ENCODE measurements around the gene GRK1.

The GRK1 gene

DNA sequence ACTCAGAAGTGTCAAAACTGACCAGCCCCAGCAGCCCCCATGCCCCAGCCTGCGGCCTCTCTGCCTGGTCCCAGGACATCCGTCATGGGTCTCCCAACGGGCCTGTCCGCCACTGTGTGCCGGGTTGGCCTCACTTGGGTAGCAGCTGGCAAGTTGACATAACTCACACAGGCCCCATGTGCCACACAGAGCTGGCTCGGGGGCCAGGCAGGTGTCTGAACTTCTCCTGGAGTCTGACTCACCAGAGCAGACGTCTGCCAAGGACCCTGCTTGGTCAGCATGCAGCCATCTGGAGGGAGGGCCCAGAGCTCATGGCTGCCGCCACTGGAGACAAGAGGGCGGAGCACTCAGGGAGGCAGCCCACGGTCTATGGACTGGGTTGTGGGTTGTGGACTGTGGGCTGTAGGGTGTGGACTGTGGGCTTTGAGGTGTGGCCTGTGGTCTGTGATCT, 60.0 kb downstream of the GRK1 start:
- Histone ChIP-seq H4K20me1 (peaks cover 0 to 37% (median 8%) of the 10 kb centered on the region in 11 experiments; a peak in 10 of 22 replicates), H3K9ac (no peak overlapping the region), H3K27me3 (peaks cover 39 to 50% (median 42%) of the 10 kb centered on the region in 11 experiments), H3K4me2 (no peak overlapping the region), H3K4me1 (peaks cover 1 to 9% (median 8%) of the 10 kb centered on the region in 10 experiments), H3K36me3 (no peaks in the 10 kb centered on the region), H3K4me3 (no peak overlapping the region), H3K27ac (no peak overlapping the region), H3K9me3 (replicated peaks in 1 of 11) (peaks cover 19 to 32% (median 24%) of the 10 kb centered on the region in 11 experiments)
- TF ChIP-seq Cebpa-rat (IDR thresholded peaks at IDR 0.05), result no peak

DNA sequence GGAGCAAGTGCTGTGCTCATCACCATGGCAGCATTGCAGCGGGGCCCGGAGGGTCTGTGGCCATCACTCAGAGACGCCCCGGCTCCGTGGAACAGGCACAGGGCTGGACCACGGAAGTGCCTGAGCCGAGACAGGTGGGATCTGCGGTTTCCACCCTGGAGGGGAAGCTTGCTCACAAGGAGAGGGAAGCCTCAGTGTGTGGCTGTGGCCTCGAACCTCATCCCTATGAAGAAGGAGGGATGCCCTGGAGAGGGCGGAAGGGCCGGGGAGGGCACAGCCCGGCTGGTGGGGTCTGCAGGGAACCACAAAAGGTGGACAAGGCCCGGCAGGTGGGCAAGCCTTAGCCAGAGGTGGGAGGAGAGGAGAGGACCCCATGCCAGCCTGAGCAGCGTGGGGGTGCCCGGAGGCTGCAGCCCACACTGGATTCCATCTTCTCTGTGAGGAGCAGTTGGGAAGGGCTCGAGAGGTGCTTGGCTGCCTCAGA, 61.6 kb downstream of the GRK1 start:
- H4K20me1 ChIP-seq, result peaks cover 0 to 50% (median 11%) of the 10 kb centered on the region in 11 experiments; a peak in 10 of 22 replicates
- H3K4me2 ChIP-seq, result no peak overlapping the region
- peaks cover 52 to 63% (median 55%) of the 10 kb centered on the region in 11 experiments for H3K27me3 ChIP-seq
- H3K4me3 ChIP-seq, result no peak overlapping the region
- no peak overlapping the region for H3K9ac ChIP-seq
- TF ChIP-seq Cebpa-rat (IDR thresholded peaks at IDR 0.05), result no peak
- H3K27ac ChIP-seq, result no peak overlapping the region
- peaks cover 19 to 32% (median 24%) of the 10 kb centered on the region in 11 experiments for H3K9me3 ChIP-seq (replicated peaks in 1 of 11)
- no peaks in the 10 kb centered on the region for H3K36me3 ChIP-seq
- H3K4me1 ChIP-seq, result peaks cover 14 to 25% (median 22%) of the 10 kb centered on the region in 10 experiments

DNA sequence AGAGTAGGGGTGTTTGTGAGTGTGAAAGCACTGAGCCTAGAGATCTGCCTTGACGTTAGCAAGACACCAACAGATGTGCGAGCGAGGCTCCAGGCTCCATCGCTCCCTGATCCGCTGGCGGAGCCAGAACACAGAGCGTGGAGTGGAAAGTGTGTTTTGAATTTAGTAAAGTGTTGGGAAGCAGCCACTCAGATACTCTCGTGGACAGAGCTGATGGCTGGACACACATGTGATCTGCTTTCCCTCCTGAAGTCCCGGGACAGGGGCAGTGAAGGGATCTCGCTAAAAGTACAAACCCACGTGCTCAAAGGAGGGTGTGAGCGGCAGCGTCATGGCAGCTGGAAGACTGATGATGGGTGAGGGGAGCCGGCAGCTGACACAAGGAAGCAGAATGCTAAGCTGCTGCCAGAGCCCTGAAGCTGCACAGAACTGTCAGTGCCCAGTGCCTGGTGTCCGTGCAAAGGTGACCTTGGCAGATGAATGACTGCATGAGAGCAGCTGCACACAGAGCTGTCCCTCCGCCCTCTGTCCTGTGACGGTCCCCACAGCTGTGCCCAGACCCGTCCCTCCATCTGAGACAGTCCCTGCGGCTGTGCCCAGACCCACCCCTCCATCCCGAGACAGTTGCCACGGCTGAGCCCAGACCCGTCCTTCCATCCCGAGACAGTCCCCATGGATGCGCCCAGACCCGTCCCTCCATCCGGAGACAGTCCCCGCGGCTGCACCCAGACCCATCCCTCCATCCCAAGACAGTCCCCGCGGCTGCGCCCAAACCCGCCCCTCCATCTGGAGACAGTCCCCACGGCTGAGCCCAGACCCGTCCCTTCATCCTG, 62.4 kb downstream of the GRK1 start:
- Histone ChIP-seq H3K9me3 (replicated peaks in 1 of 11) (peaks cover 19 to 39% (median 24%) of the 10 kb centered on the region in 11 experiments), H3K27me3 (peaks cover 52 to 63% (median 57%) of the 10 kb centered on the region in 11 experiments), H3K9ac (no peak overlapping the region), H4K20me1 (peaks cover 0 to 47% (median 11%) of the 10 kb centered on the region in 11 experiments; a peak in 10 of 22 replicates), H3K36me3 (no peaks in the 10 kb centered on the region), H3K4me2 (no peak overlapping the region), H3K4me1 (peaks cover 17 to 32% (median 28%) of the 10 kb centered on the region in 10 experiments), H3K4me3 (no peak overlapping the region), H3K27ac (no peak overlapping the region)
- no peak for TF ChIP-seq Cebpa-rat (IDR thresholded peaks at IDR 0.05)

DNA sequence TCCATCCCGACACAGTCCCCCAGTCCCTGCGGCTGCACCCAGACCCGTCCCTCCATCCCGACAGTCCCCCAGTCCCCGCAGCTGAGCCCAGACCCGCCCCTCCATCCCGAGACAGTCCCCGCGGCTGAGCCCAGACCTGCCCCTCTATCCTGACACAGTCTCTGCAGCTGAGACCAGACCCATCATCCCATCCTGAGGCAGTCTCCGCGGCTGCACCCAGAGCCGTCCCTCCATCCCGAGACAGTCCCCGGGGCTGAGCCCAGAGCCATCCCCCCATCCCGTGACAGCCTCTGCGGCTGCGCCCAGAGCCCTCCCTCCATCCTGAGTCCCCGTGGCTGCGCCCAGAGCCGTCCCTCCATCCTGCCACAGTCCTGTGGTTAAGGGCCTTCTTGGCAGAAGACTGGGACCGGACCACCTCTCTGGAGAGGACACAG, 63.3 kb downstream of the GRK1 start:
- H3K9ac ChIP-seq, result no peak overlapping the region
- H3K27ac ChIP-seq, result no peak overlapping the region
- no peaks in the 10 kb centered on the region for H3K36me3 ChIP-seq
- H3K9me3 ChIP-seq (replicated peaks in 1 of 11), result peaks cover 19 to 33% (median 24%) of the 10 kb centered on the region in 11 experiments
- TF ChIP-seq Cebpa-rat (IDR thresholded peaks at IDR 0.05), result no peak
- H3K4me2 ChIP-seq, result no peak overlapping the region
- peaks cover 0 to 45% (median 11%) of the 10 kb centered on the region in 11 experiments; a peak in 10 of 22 replicates for H4K20me1 ChIP-seq
- peaks cover 25 to 41% (median 37%) of the 10 kb centered on the region in 10 experiments for H3K4me1 ChIP-seq
- H3K27me3 ChIP-seq, result peaks cover 52 to 68% (median 61%) of the 10 kb centered on the region in 11 experiments
- H3K4me3 ChIP-seq, result no peak overlapping the region

DNA sequence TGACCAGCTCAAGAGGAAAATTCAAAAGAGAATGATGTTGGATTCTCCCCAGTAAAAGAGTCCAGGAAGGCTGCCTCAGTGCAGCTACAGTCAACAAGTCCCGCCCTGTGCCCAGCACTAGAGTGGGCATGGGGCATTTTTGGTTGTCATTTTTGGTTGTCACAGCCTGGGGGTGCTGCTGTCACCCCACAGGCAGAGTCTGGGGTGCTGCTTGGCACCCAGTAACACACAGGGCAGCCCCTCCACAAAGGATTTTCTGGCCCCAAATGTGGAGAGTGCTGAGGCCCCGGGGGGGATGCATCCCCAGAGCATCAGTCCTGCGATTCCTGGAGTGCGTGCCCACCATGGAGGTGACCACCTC, 63.8 kb downstream of the GRK1 start:
- H3K9ac ChIP-seq, result no peak overlapping the region
- H3K36me3 ChIP-seq, result no peaks in the 10 kb centered on the region
- no peak overlapping the region for H3K4me2 ChIP-seq
- peaks cover 0 to 45% (median 11%) of the 10 kb centered on the region in 11 experiments; a peak in 10 of 22 replicates for H4K20me1 ChIP-seq
- peaks cover 30 to 46% (median 42%) of the 10 kb centered on the region in 10 experiments for H3K4me1 ChIP-seq
- peaks cover 52 to 73% (median 61%) of the 10 kb centered on the region in 11 experiments for H3K27me3 ChIP-seq
- H3K4me3 ChIP-seq, result no peak overlapping the region
- peaks cover 19 to 33% (median 24%) of the 10 kb centered on the region in 11 experiments for H3K9me3 ChIP-seq (replicated peaks in 1 of 11)
- no peak for TF ChIP-seq Cebpa-rat (IDR thresholded peaks at IDR 0.05)
- H3K27ac ChIP-seq, result no peak overlapping the region

DNA sequence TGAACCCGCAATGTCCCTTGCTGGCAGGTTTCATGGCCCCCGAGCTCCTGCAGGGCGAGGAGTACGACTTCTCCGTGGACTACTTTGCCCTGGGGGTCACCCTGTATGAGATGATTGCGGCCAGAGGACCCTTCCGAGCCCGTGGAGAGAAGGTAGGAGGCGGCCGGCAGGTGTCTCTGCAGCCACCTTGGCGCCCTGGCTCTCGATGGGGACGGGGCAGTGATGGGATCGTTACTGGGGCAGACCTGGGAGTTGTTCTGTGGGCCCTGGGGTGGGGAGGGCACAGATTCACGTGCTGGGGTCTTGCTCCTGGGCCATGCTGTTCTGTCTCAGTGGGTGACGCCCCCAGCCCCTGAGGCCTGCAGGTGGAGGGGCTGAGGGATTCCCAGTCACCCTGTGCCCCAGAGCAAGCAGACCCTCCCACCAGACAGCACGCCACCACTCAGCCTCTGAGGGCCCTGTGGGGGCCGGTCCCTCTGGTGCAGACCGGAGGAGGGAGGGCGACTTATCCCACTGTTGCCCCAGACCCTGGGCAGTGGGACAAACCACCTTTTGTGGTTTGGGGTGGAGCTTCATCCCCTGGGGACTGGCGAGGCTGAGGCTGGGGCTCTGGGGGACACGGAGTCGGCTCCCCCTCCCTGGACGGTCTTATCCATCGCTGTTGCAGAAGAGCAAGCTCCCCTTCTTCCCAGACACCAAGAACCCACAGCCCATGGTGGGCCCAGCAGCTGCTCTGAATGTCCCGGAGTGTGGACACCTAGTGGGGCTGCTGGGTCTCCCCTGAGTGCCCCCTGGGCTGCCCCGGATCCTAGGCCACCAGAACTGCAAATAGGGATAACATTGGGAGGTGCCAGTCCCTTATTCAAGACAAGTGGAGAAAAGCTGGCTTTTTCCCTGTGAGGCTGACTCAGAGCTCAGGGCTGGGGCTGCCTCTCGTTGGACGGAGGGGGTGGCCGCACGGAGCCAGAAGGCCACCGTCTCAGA, 64.5 kb downstream of the GRK1 start:
- Histone ChIP-seq H3K36me3 (no peaks in the 10 kb centered on the region), H3K4me1 (peaks cover 37 to 53% (median 49%) of the 10 kb centered on the region in 10 experiments), H3K4me3 (no peak overlapping the region), H4K20me1 (peaks cover 0 to 51% (median 11%) of the 10 kb centered on the region in 11 experiments; a peak in 10 of 22 replicates), H3K27ac (no peak overlapping the region), H3K9me3 (replicated peaks in 1 of 11) (peaks cover 17 to 31% (median 23%) of the 10 kb centered on the region in 11 experiments), H3K9ac (no peak overlapping the region), H3K27me3 (peaks cover 52 to 79% (median 61%) of the 10 kb centered on the region in 11 experiments), H3K4me2 (peak overlapping the region in 10 of 11 experiments; percentile 59 to 81 (median 74); a peak in 19 of 22 replicates)
- no peak for TF ChIP-seq Cebpa-rat (IDR thresholded peaks at IDR 0.05)

DNA sequence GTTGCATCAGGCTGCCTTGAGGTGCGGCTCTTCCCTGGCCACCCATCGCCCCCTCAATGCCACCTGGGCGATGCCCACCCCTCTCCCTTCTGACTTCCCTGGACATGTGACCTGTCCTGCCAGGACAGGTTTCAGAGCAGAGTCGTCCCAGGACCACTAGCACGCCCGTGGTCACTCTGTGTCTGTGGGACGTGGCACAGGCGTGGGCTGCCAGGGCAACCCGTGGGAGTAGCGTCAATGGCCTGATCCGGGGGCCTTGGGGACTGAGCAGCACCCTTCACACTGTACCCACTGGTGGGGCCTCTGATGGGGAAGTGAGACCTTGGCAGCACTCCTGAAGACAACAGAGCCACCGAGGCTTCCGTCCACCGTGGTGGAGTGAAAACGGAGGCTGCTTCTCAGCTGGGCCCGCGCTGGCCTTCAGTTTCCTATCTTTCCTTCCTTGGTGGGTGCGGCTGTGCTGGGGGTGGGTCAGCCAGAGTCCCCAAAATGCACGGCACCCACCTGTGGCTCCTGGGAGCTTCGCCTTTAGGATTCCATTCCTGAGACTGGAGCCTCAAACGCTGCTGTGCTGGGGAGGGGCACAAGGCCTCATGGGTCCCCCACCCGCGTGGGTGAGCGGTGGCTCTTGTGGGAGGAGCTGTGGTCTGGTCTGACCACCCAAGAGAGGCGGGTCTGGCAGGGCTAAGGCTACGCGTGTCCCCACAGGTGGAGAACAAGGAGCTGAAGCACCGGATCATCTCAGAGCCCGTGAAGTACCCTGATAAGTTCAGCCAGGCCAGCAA, 65.3 kb downstream of the GRK1 start:
- H3K27me3 ChIP-seq, result peaks cover 52 to 86% (median 60%) of the 10 kb centered on the region in 11 experiments
- no peak overlapping the region for H3K4me3 ChIP-seq
- peaks cover 43 to 60% (median 57%) of the 10 kb centered on the region in 10 experiments for H3K4me1 ChIP-seq
- H4K20me1 ChIP-seq, result peaks cover 0 to 52% (median 11%) of the 10 kb centered on the region in 11 experiments; a peak in 10 of 22 replicates
- H3K9me3 ChIP-seq (replicated peaks in 1 of 11), result peaks cover 9 to 23% (median 14%) of the 10 kb centered on the region in 11 experiments
- no peak overlapping the region for H3K27ac ChIP-seq
- H3K4me2 ChIP-seq, result peak overlapping the region; percentile 59 to 81 (median 72)
- peak overlapping the region in 3 of 11 experiments; percentile 7 to 45 (median 10); a peak in 2 of 22 replicates for H3K9ac ChIP-seq
- H3K36me3 ChIP-seq, result no peaks in the 10 kb centered on the region
- TF ChIP-seq Cebpa-rat (IDR thresholded peaks at IDR 0.05), result no peak
